ENCODE results near the gene ST3GAL2. TPM values are rescaled to one million over a fixed set of nuclear protein-coding genes. Genes with fewer than 3 reads are reported as not detected.

The ST3GAL2 gene
- total and polyA plus RNA-seq, 10 of the 15 experiments (the other 5 are each of a cell fraction or from before 2014, with no cell fraction given) = 0.95 to 61.7 (median 25.9) TPM

GRCh38 chr16:70475054-70475871, 36.4 kb upstream of the ST3GAL2 start:
- ATAC-seq = no peak
- ChIA-PET CTCF (interaction anchor here (1.2 to 1.9 kb wide), 2 partner anchors 20 to 81 kb away, joined by 3 to 4 read pairs; no protein-coding TSS in a partner anchor), RAD21 (ENCODE audit: unreplicated experiment) (interaction anchor here (1.2 to 3.2 kb wide), 2 partner anchors 20 to 43 kb away, joined by 3 to 19 read pairs; no protein-coding TSS in a partner anchor), SMC1A (ENCODE audit: uncharacterized antibody, unreplicated experiment) (interaction anchor here (1.2 to 1.9 kb wide), 4 partner anchors 16 to 106 kb away, joined by 3 to 6 read pairs (median 4); no protein-coding TSS in a partner anchor), POLR2A (no interaction called here)
- no peaks in the 10 kb centered on the region for H3K27me3 ChIP-seq (replicated peaks in 1 of 2; ENCODE audit: control insufficient read depth in 2 of 2, insufficient read depth in 2 of 2, low read length in 1 of 2)
- H3K36me3 ChIP-seq (ENCODE audit: control insufficient read depth in 2 of 2, insufficient read depth in 2 of 2, low read length in 1 of 2) = peaks cover 7 to 10% of the 10 kb centered on the region in 2 experiments; a peak in 3 of 4 replicates
- no peak for DNase-seq (ENCODE audit: low read depth, low spot score)
- in situ Hi-C loops (cut with MboI) = no loop called here
- H2AFZ ChIP-seq (ENCODE audit: control insufficient read depth, low read depth, low read length) = no peak overlapping the region
- 64% methylated on average over 24 of the region's 24 CpGs for WGBS (ENCODE audit: insufficient coverage, insufficient replicate concordance, low lambda C conversion rate, missing lambda C conversion rate)
- H3K9me3 ChIP-seq (replicated peaks; ENCODE audit: control insufficient read depth, insufficient read depth, low read length) = no peaks in the 10 kb centered on the region
- intact Hi-C loops (cut with micrococcal nuclease; ENCODE audit: unreplicated experiment) = no loop called here
- TF ChIP-seq NR2C1 (IDR thresholded peaks at IDR 0.05) = no peak
- TF ChIP-seq KDM1A (IDR thresholded peaks at IDR 0.05; ENCODE audit: borderline replicate concordance) = no peak
- no peak for TF ChIP-seq BACH1 (IDR thresholded peaks at IDR 0.05; ENCODE audit: borderline replicate concordance)
- no peak for TF ChIP-seq HDGF (IDR thresholded peaks at IDR 0.05)
- no peak for TF ChIP-seq SMC3 (IDR thresholded peaks at IDR 0.05; ENCODE audit: borderline replicate concordance, low read length)
- no peak for TF ChIP-seq LARP7 (IDR thresholded peaks at IDR 0.05)
- no peaks in the 10 kb centered on the region for H3K79me2 ChIP-seq (ENCODE audit: control insufficient read depth, insufficient read depth, low read length)
- peak overlapping the region; percentile 84 for H3K27ac ChIP-seq (ENCODE audit: control insufficient read depth, insufficient read depth)
- H3K4me1 ChIP-seq (ENCODE audit: control insufficient read depth, insufficient read depth, low read length) = peaks cover 27% of the 10 kb centered on the region
- H3K4me2 ChIP-seq (ENCODE audit: control insufficient read depth, insufficient read depth) = no peak overlapping the region
- H3K4me3 ChIP-seq = no peak overlapping the region
- FAIRE-seq = no peak
- H3K9ac ChIP-seq (ENCODE audit: control insufficient read depth, insufficient read depth, low read length) = no peak overlapping the region
- no TSS peak for BruUV-seq (replicated peaks)
- no peaks in the 10 kb centered on the region for H4K20me1 ChIP-seq (ENCODE audit: control insufficient read depth, insufficient read depth)

Measured in GM12878 (cell line).